Measurements from ENCODE around the gene OR4F6.
"Not testable (repeated sequence)": the region's sequence is repeated elsewhere in the genome, so short reads cannot be mapped to it uniquely, and the experiment has no call there.

OR4F6 gene

DNA sequence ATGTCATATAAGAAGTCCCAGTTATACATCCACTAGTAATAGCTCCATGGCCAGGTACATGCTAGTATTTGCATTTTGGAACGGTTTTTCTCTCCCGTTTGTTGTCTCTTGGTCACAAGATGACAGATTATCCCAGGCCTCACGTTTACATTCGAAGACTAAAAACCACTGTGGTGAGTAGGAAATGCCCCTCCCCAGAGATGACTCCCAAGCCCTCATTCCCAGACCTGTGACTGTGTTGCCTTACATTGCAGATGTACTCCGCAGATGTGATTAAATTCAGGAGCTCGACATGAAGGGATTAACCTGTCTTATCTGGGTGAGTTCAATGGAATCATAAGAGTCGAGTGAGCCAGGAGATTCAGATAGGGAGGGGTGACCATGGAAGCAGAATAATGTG is 9.3 kb upstream of the OR4F6 start:
- H3K4me3 ChIP-seq (ENCODE audit: low read length in 2 of 2); H3K4me1 ChIP-seq (ENCODE audit: control insufficient read depth in 2 of 2, insufficient read depth in 1 of 2, low read depth in 1 of 2, low read length in 2 of 2); H3K14ac ChIP-seq (ENCODE audit: low read length); H4K8ac ChIP-seq (ENCODE audit: low read depth, low read length); H2BK5ac ChIP-seq (ENCODE audit: low read length); H3K18ac ChIP-seq (ENCODE audit: low read length); H2BK120ac ChIP-seq (ENCODE audit: low read depth, low read length); H3K23ac ChIP-seq (ENCODE audit: low read depth, low read length, poor library complexity); H3K27ac ChIP-seq (replicated peaks; ENCODE audit: low read length); H2AK5ac ChIP-seq (ENCODE audit: low read depth, low read length); H3K36me3 ChIP-seq (replicated peaks in 1 of 2; ENCODE audit: control insufficient read depth in 2 of 2, insufficient read depth in 2 of 2, low read length in 2 of 2); DNase-seq (ENCODE audit: low spot score); H3K27me3 ChIP-seq (ENCODE audit: control insufficient read depth in 3 of 3, insufficient read depth in 3 of 3, low read depth in 1 of 3, low read length in 3 of 3); H3K4ac ChIP-seq (ENCODE audit: low read length); H2BK15ac ChIP-seq (ENCODE audit: low read length); H3K9ac ChIP-seq (ENCODE audit: low read depth, low read length, poor library complexity); H2BK12ac ChIP-seq (ENCODE audit: low read length); H3K79me1 ChIP-seq (ENCODE audit: low read depth, low read length); H4K91ac ChIP-seq (ENCODE audit: low read depth, low read length, poor library complexity); H3K4me2 ChIP-seq (ENCODE audit: insufficient read depth, low read length, poor library complexity, severe bottlenecking); H3K9me3 ChIP-seq (replicated peaks in 1 of 2; ENCODE audit: control insufficient read depth in 2 of 2, insufficient read depth in 1 of 2, low read depth in 1 of 2, low read length in 2 of 2); H2AFZ ChIP-seq (ENCODE audit: low read length): not testable (repeated sequence)
- no CpG with 5 or more reads among the region's 7 CpGs for WGBS, 2 donors (ENCODE audit: extremely low coverage in 2 of 2, insufficient read length in 2 of 2, insufficient replicate concordance in 1 of 2)

DNA sequence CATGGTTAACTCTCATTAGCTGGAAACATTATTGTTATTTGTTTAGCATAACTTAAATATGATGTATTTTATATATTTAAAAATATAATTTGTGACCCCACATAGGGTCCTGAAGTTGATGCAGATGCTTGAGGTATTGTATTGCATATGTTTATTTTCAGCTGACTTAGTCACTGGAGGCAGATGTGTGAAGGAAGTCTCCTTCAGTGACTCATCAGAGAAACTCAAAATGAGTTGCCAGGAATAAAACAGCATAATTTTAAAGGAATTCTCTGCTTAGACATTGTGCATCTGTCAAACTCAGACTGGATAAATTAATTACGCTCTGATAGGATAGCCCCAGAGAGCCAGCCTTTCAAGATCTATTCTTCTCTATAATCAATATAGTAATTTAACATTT is 7.9 kb upstream of the OR4F6 start:
- Histone ChIP-seq H3K27me3 (ENCODE audit: control insufficient read depth in 3 of 3, insufficient read depth in 3 of 3, low read depth in 1 of 3, low read length in 3 of 3) (no peaks in the 10 kb centered on the region), H3K9me3 (replicated peaks in 1 of 2; ENCODE audit: control insufficient read depth in 2 of 2, insufficient read depth in 1 of 2, low read depth in 1 of 2, low read length in 2 of 2) (no peaks in the 10 kb centered on the region), H3K14ac (ENCODE audit: low read length) (no peak overlapping the region), H2BK15ac (ENCODE audit: low read length) (no peak overlapping the region), H2AFZ (ENCODE audit: low read length) (no peak overlapping the region), H3K18ac (ENCODE audit: low read length) (no peak overlapping the region), H4K91ac (ENCODE audit: low read depth, low read length, poor library complexity) (no peak overlapping the region), H3K36me3 (replicated peaks in 1 of 2; ENCODE audit: control insufficient read depth in 2 of 2, insufficient read depth in 2 of 2, low read length in 2 of 2) (no peaks in the 10 kb centered on the region), H3K27ac (replicated peaks; ENCODE audit: low read length) (no peak overlapping the region), H3K4ac (ENCODE audit: low read length) (no peak overlapping the region), H2AK5ac (ENCODE audit: low read depth, low read length) (no peak overlapping the region), H3K9ac (ENCODE audit: low read depth, low read length, poor library complexity) (no peak overlapping the region), H3K4me3 (ENCODE audit: low read length in 2 of 2) (no peak overlapping the region), H3K23ac (ENCODE audit: low read depth, low read length, poor library complexity) (no peak overlapping the region), H3K79me1 (ENCODE audit: low read depth, low read length) (no peaks in the 10 kb centered on the region), H2BK120ac (ENCODE audit: low read depth, low read length) (no peak overlapping the region), H2BK5ac (ENCODE audit: low read length) (no peak overlapping the region), H3K4me1 (ENCODE audit: control insufficient read depth in 2 of 2, insufficient read depth in 1 of 2, low read depth in 1 of 2, low read length in 2 of 2) (no peaks in the 10 kb centered on the region), H3K4me2 (ENCODE audit: insufficient read depth, low read length, poor library complexity, severe bottlenecking) (no peak overlapping the region), H2BK12ac (ENCODE audit: low read length) (no peak overlapping the region), H4K8ac (ENCODE audit: low read depth, low read length) (no peak overlapping the region)
- no peak for DNase-seq (ENCODE audit: low spot score)
- no CpG with 5 or more reads among the region's 1 CpG for WGBS, 2 donors (ENCODE audit: extremely low coverage in 2 of 2, insufficient read length in 2 of 2, insufficient replicate concordance in 1 of 2)

DNA sequence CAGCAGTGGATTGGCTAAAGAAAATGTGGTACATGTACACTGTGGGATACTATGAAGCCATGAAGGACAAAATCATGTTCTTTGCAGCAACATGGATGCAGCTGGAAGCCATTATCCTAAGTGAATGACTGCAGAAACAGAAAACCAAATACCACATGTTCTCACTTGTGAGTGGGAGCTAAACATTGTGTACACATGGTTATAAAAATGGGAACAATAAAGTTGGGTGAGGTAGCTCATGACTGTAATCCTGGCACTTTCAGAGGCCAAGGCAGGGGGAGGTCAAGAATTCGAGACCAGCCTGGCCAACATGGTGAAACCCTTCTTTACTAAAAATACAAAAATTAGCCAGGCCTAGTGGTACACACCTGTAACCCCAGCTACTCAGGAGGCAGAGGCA is 3.6 kb upstream of the OR4F6 start:
- H3K4me3 ChIP-seq (ENCODE audit: low read length in 2 of 2), result no peak overlapping the region
- H3K36me3 ChIP-seq (replicated peaks in 1 of 2; ENCODE audit: control insufficient read depth in 2 of 2, insufficient read depth in 2 of 2, low read length in 2 of 2), result no peaks in the 10 kb centered on the region
- H3K79me1 ChIP-seq (ENCODE audit: low read depth, low read length), result no peaks in the 10 kb centered on the region
- DNase-seq (ENCODE audit: low spot score), result no peak
- H3K27ac ChIP-seq (replicated peaks; ENCODE audit: low read length), result no peak overlapping the region
- no peak overlapping the region for H3K18ac ChIP-seq (ENCODE audit: low read length)
- no peak overlapping the region for H3K9ac ChIP-seq (ENCODE audit: low read depth, low read length, poor library complexity)
- no peak overlapping the region for H2BK12ac ChIP-seq (ENCODE audit: low read length)
- no peak overlapping the region for H3K4ac ChIP-seq (ENCODE audit: low read length)
- H3K4me1 ChIP-seq (ENCODE audit: control insufficient read depth in 2 of 2, insufficient read depth in 1 of 2, low read depth in 1 of 2, low read length in 2 of 2), result no peaks in the 10 kb centered on the region
- no peak overlapping the region for H2AFZ ChIP-seq (ENCODE audit: low read length)
- no peak overlapping the region for H3K14ac ChIP-seq (ENCODE audit: low read length)
- H4K91ac ChIP-seq (ENCODE audit: low read depth, low read length, poor library complexity), result no peak overlapping the region
- no peak overlapping the region for H2BK5ac ChIP-seq (ENCODE audit: low read length)
- H2BK120ac ChIP-seq (ENCODE audit: low read depth, low read length), result no peak overlapping the region
- H3K9me3 ChIP-seq (replicated peaks in 1 of 2; ENCODE audit: control insufficient read depth in 2 of 2, insufficient read depth in 1 of 2, low read depth in 1 of 2, low read length in 2 of 2), result no peaks in the 10 kb centered on the region
- no peak overlapping the region for H2AK5ac ChIP-seq (ENCODE audit: low read depth, low read length)
- no peak overlapping the region for H3K4me2 ChIP-seq (ENCODE audit: insufficient read depth, low read length, poor library complexity, severe bottlenecking)
- H3K23ac ChIP-seq (ENCODE audit: low read depth, low read length, poor library complexity), result no peak overlapping the region
- WGBS, 2 donors (ENCODE audit: extremely low coverage in 2 of 2, insufficient read length in 2 of 2, insufficient replicate concordance in 1 of 2), result no CpG with 5 or more reads among the region's 1 CpG
- peaks cover 0 to 5% (median 0%) of the 10 kb centered on the region in 3 experiments for H3K27me3 ChIP-seq (ENCODE audit: control insufficient read depth in 3 of 3, insufficient read depth in 3 of 3, low read depth in 1 of 3, low read length in 3 of 3)
- H2BK15ac ChIP-seq (ENCODE audit: low read length), result no peak overlapping the region
- H4K8ac ChIP-seq (ENCODE audit: low read depth, low read length), result no peak overlapping the region

DNA sequence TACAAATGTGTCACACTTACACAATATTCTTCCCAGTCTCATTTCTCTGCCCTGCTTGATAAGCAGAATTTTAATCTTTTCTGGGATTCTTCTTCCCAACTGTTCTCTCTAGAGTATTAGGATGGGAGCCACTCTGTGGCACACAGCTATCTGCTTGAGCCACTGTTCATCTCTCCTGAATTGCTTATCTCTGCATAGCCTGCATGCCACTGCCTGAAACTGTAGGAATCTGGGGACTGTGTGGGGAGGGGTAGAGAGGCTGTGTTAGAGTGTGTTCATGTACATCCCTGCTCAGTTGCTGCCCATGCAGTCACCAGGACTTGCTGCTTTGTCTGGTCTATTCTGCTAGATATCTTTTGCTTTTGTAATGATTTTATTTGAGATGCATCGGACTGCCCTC is 2.3 kb upstream of the OR4F6 start:
- no peak overlapping the region for H3K4me3 ChIP-seq (ENCODE audit: low read length in 2 of 2)
- H2AK5ac ChIP-seq (ENCODE audit: low read depth, low read length), result no peak overlapping the region
- WGBS, 2 donors (ENCODE audit: extremely low coverage in 2 of 2, insufficient read length in 2 of 2, insufficient replicate concordance in 1 of 2), result no CpG with 5 or more reads among the region's 1 CpG
- no peak overlapping the region for H3K14ac ChIP-seq (ENCODE audit: low read length)
- H3K4ac ChIP-seq (ENCODE audit: low read length), result no peak overlapping the region
- H2BK12ac ChIP-seq (ENCODE audit: low read length), result no peak overlapping the region
- H3K9me3 ChIP-seq (replicated peaks in 1 of 2; ENCODE audit: control insufficient read depth in 2 of 2, insufficient read depth in 1 of 2, low read depth in 1 of 2, low read length in 2 of 2), result no peaks in the 10 kb centered on the region
- no peak overlapping the region for H2BK15ac ChIP-seq (ENCODE audit: low read length)
- peaks cover 0 to 5% (median 0%) of the 10 kb centered on the region in 3 experiments for H3K27me3 ChIP-seq (ENCODE audit: control insufficient read depth in 3 of 3, insufficient read depth in 3 of 3, low read depth in 1 of 3, low read length in 3 of 3)
- no peaks in the 10 kb centered on the region for H3K79me1 ChIP-seq (ENCODE audit: low read depth, low read length)
- H3K4me2 ChIP-seq (ENCODE audit: insufficient read depth, low read length, poor library complexity, severe bottlenecking), result no peak overlapping the region
- H3K27ac ChIP-seq (replicated peaks; ENCODE audit: low read length), result no peak overlapping the region
- H3K4me1 ChIP-seq (ENCODE audit: control insufficient read depth in 2 of 2, insufficient read depth in 1 of 2, low read depth in 1 of 2, low read length in 2 of 2), result no peaks in the 10 kb centered on the region
- H2BK120ac ChIP-seq (ENCODE audit: low read depth, low read length), result no peak overlapping the region
- H2AFZ ChIP-seq (ENCODE audit: low read length), result no peak overlapping the region
- H3K18ac ChIP-seq (ENCODE audit: low read length), result no peak overlapping the region
- no peak overlapping the region for H3K23ac ChIP-seq (ENCODE audit: low read depth, low read length, poor library complexity)
- no peak overlapping the region for H3K9ac ChIP-seq (ENCODE audit: low read depth, low read length, poor library complexity)
- H3K36me3 ChIP-seq (replicated peaks in 1 of 2; ENCODE audit: control insufficient read depth in 2 of 2, insufficient read depth in 2 of 2, low read length in 2 of 2), result no peaks in the 10 kb centered on the region
- H2BK5ac ChIP-seq (ENCODE audit: low read length), result no peak overlapping the region
- H4K91ac ChIP-seq (ENCODE audit: low read depth, low read length, poor library complexity), result no peak overlapping the region
- no peak overlapping the region for H4K8ac ChIP-seq (ENCODE audit: low read depth, low read length)
- DNase-seq (ENCODE audit: low spot score), result no peak

Measured in neuronal stem cell (in vitro differentiated cells).